Germinal center (tissue), 1 donor: ENCODE results near the gene ZDHHC24.

Source experiments
- DNase-seq: peaks from one replicate; pipeline ENCODE4 v3.0.0; 2012; ENCODE audit warnings: mixed read lengths, low spot score

Gene ZDHHC24

GRCh38 chr11:66494935-66495334, 50.9 kb downstream of the ZDHHC24 start:
- DNase-seq, result no peak

GRCh38 chr11:66494458-66494857, 51.4 kb downstream of the ZDHHC24 start:
- DNase-seq, result no peak

GRCh38 chr11:66493130-66493529, 52.7 kb downstream of the ZDHHC24 start:
- DNase-seq, result no peak

GRCh38 chr11:66492161-66492865, 53.5 kb downstream of the ZDHHC24 start:
- DNase-seq, result no peak

- DNase-seq, result no peak
These were observed 54.4 kb downstream of the ZDHHC24 start for GRCh38 chr11:66491315-66491935.

GRCh38 chr11:66489636-66490035, 56.2 kb downstream of the ZDHHC24 start:
- DNase-seq, result no peak

- DNase-seq, result no peak
These were observed 56.9 kb downstream of the ZDHHC24 start for GRCh38 chr11:66488957-66489356.

- DNase-seq, result no peak
These were observed 61.0 kb downstream of the ZDHHC24 start for GRCh38 chr11:66484806-66485380.

- DNase-seq, result peak; percentile 100
These were observed 65.5 kb downstream of the ZDHHC24 start, which contains the start of gene DPP3 for GRCh38 chr11:66480117-66480938. Gene DPP3, plus strand, starts transcription at chr11:66480434. Its CDS starts 1,767 bp downstream, at chr11:66482201.

- no peak for DNase-seq
These were observed 66.3 kb downstream of the ZDHHC24 start for GRCh38 chr11:66479394-66480116.

GRCh38 chr11:66478729-66479393, 67.0 kb downstream of the ZDHHC24 start:
- DNase-seq, result peak; percentile 73

GRCh38 chr11:66477263-66478201, 68.3 kb downstream of the ZDHHC24 start:
- DNase-seq, result no peak

- no peak for DNase-seq
These were observed 69.0 kb downstream of the ZDHHC24 start for GRCh38 chr11:66476841-66477251.

GRCh38 chr11:66476173-66476840, 69.5 kb downstream of the ZDHHC24 start:
- no peak for DNase-seq

- no peak for DNase-seq
These were observed 70.3 kb downstream of the ZDHHC24 start for GRCh38 chr11:66475349-66476172.

- DNase-seq, result no peak
These were observed 72.0 kb downstream of the ZDHHC24 start for GRCh38 chr11:66473608-66474515.

GRCh38 chr11:66473167-66473566, 72.7 kb downstream of the ZDHHC24 start:
- DNase-seq, result no peak
